Upper lobe of left lung (tissue), 4 donors: ENCODE measurements around the gene KLK1.

Experiments
- CTCF ChIP-seq, 6 experiments: fragments of 450-650 bp in 4 of 6; fragments of 200-600 bp in 2 of 6; sonication (generic) in 2 of 6; IDR thresholded peaks; one replicate each; pipeline ENCODE4 v1.5.1; 2016 to 2019; ENCODE audit warnings: antibody characterized with exemption in 6 of 6
- EP300 ChIP-seq, 4 donors: sonication (generic); formaldehyde crosslinking; IDR thresholded peaks; one replicate each; pipeline ENCODE4 v1.5.1; 2017; ENCODE audit warnings: antibody characterized with exemption in 4 of 4, control low read depth in 2 of 4
- POLR2A ChIP-seq, 4 donors: fragments of 450-650 bp; IDR thresholded peaks; one replicate each; pipeline ENCODE4 v1.5.1; 2016 to 2017; ENCODE audit warnings: antibody characterized with exemption in 4 of 4, mild to moderate bottlenecking in 2 of 4
- POLR2AphosphoS5 ChIP-seq, 2 donors: sonication (generic); formaldehyde crosslinking; IDR thresholded peaks; one replicate each; pipeline ENCODE4 v1.5.1; 2017; ENCODE audit warnings: antibody characterized with exemption in 2 of 2

GRCh38 chr19:50778906-50779430 lies 44.6 kb downstream of the KLK1 start:
- TF ChIP-seq EP300 (IDR thresholded peaks at IDR 0.05) (no peak), CTCF (IDR thresholded peaks at IDR 0.05) (no peak), POLR2A (IDR thresholded peaks at IDR 0.05) (no peak), POLR2AphosphoS5 (IDR thresholded peaks at IDR 0.05) (no peak)
